Keratinocyte (primary cell): ENCODE data around the gene AQP7.

Experiments used
- CTCF ChIP-seq, 3 experiments: IDR thresholded peaks in 1 of 3; conservative IDR thresholded peaks in 1 of 3; optimal IDR thresholded peaks in 1 of 3; 2 replicates in 2 of 3; 3 replicates in 1 of 3; pipeline versions ENCODE3 to v1.5.1; 2011; ENCODE audit warnings: low read length in 3 of 3, mild to moderate bottlenecking in 3 of 3, moderate library complexity in 2 of 3, control low read depth in 1 of 3, inconsistent platforms in 1 of 3; ENCODE audit not compliant: insufficient read depth in 2 of 3; ENCODE audit errors: extremely low read depth in 1 of 3
- EZH2 ChIP-seq: IDR thresholded peaks from one replicate; pipeline ENCODE4 v1.6.1; 2012; ENCODE audit warnings: inconsistent platforms, mild to moderate bottlenecking, low read length, moderate library complexity

GRCh38 chr9:33418090-33418489 lies 15.7 kb upstream of the AQP7 start:
- no peak for TF ChIP-seq CTCF (optimal IDR thresholded peaks at IDR 0.05 in 1 of 3, IDR thresholded peaks at IDR 0.05 in 1 of 3, conservative IDR thresholded peaks at IDR 0.05 in 1 of 3; ENCODE audit: extremely low read depth in 1 of 3, insufficient read depth in 2 of 3, low read length in 3 of 3)
- no peak for TF ChIP-seq EZH2
